Keratinocyte (primary cell): ENCODE results near the gene B3GNT8. TPM values are rescaled to one million over a fixed set of nuclear protein-coding genes. Genes with fewer than 3 reads are reported as not detected.
"Not testable (repeated sequence)": the region's sequence is repeated elsewhere in the genome, so short reads cannot be mapped to it uniquely, and the experiment has no call there.

Experiments used
- DNase-seq: peaks from one replicate; pipeline ENCODE4 v3.0.0-alpha.2; 2011; ENCODE audit warnings: low read depth, missing footprints, low spot score
- FAIRE-seq: peaks from 2 replicates; lab custom pipeline; 2011; peaks lifted over from hg19 to GRCh38; lab: Jason Lieb, UNC
- H2AFZ ChIP-seq: 2 replicates; pipeline ENCODE4 v1.6.0; 2012; ENCODE audit warnings: low read length, control low read depth, inconsistent platforms; ENCODE audit not compliant: control insufficient read depth
- H3K27ac ChIP-seq: 2 replicates; pipeline ENCODE4 v1.5.1; 2011; ENCODE audit warnings: low read length; ENCODE audit not compliant: control insufficient read depth, insufficient read depth
- H3K27me3 ChIP-seq: 3 replicates; pipeline ENCODE4 v1.6.0; 2011; ENCODE audit warnings: low read length; ENCODE audit not compliant: control insufficient read depth, insufficient read depth; ENCODE audit errors: extremely low read depth
- H3K36me3 ChIP-seq, 2 experiments: 2 replicates in 1 of 2; 3 replicates in 1 of 2; pipeline ENCODE4 v1.5.1; 2011; ENCODE audit warnings: low read length in 2 of 2, mild to moderate bottlenecking in 1 of 2; ENCODE audit not compliant: control insufficient read depth in 2 of 2, insufficient read depth in 2 of 2; ENCODE audit errors: extremely low read depth in 1 of 2
- H3K4me1 ChIP-seq: 3 replicates; pipeline ENCODE4 v1.5.1; 2011; ENCODE audit warnings: low read length; ENCODE audit not compliant: control insufficient read depth, insufficient read depth; ENCODE audit errors: extremely low read depth
- H3K4me2 ChIP-seq: 3 replicates; pipeline ENCODE4 v1.6.0; 2011; ENCODE audit warnings: low read depth, low read length; ENCODE audit not compliant: control insufficient read depth, insufficient read depth; ENCODE audit errors: extremely low read depth
- H3K4me3 ChIP-seq, 3 experiments: fragments of 200-600 bp in 1 of 3; sonication (generic) in 1 of 3; 2 replicates in 2 of 3; 3 replicates in 1 of 3; pipeline ENCODE4 v1.5.1; 2011 to 2016; ENCODE audit warnings: low read length in 3 of 3, mild to moderate bottlenecking in 3 of 3, control low read depth in 2 of 3, inconsistent platforms in 1 of 3, low read depth in 1 of 3, mixed read lengths in 1 of 3, mixed run types in 1 of 3, moderate library complexity in 1 of 3; ENCODE audit not compliant: control insufficient read depth in 2 of 3, insufficient read depth in 2 of 3; ENCODE audit errors: extremely low read depth in 1 of 3
- H3K79me2 ChIP-seq: 2 replicates; pipeline ENCODE4 v1.6.0; 2012; ENCODE audit warnings: low read length; ENCODE audit not compliant: control insufficient read depth, insufficient read depth
- H3K9ac ChIP-seq: 3 replicates; pipeline ENCODE4 v1.6.0; 2011; ENCODE audit warnings: low read length; ENCODE audit not compliant: control insufficient read depth, insufficient read depth; ENCODE audit errors: extremely low read depth
- H3K9me1 ChIP-seq: 3 replicates; pipeline ENCODE4 v1.6.0; 2011; ENCODE audit warnings: low read length; ENCODE audit not compliant: control insufficient read depth, insufficient read depth; ENCODE audit errors: extremely low read depth
- H3K9me3 ChIP-seq: 2 replicates; pipeline ENCODE4 v1.5.1; 2012; ENCODE audit warnings: low read depth, low read length; ENCODE audit not compliant: control insufficient read depth
- H4K20me1 ChIP-seq: 3 replicates; pipeline ENCODE4 v1.6.0; 2011; ENCODE audit warnings: low read length; ENCODE audit not compliant: control insufficient read depth, insufficient read depth; ENCODE audit errors: extremely low read depth
- CTCF ChIP-seq, 3 experiments: IDR thresholded peaks in 1 of 3; conservative IDR thresholded peaks in 1 of 3; optimal IDR thresholded peaks in 1 of 3; 2 replicates in 2 of 3; 3 replicates in 1 of 3; pipeline versions ENCODE3 to v1.5.1; 2011; ENCODE audit warnings: low read length in 3 of 3, mild to moderate bottlenecking in 3 of 3, moderate library complexity in 2 of 3, control low read depth in 1 of 3, inconsistent platforms in 1 of 3; ENCODE audit not compliant: insufficient read depth in 2 of 3; ENCODE audit errors: extremely low read depth in 1 of 3
- EZH2 ChIP-seq: IDR thresholded peaks from one replicate; pipeline ENCODE4 v1.6.1; 2012; ENCODE audit warnings: inconsistent platforms, mild to moderate bottlenecking, low read length, moderate library complexity
- dilution Hi-C: fragments of 300-500 bp; cut with MboI; formaldehyde crosslinking; loops from one replicate; pipeline ENCODE4 v1.7.0; 2020; ENCODE audit warnings: low sequenced_read_pairs; ENCODE audit not compliant: extremely low pct_ligation_motif_present
- polyA plus RNA-seq, 5 experiments: library from polyadenylated mRNA; depleted of rRNA in 3 of 5; stranded (reverse) in 3 of 5; stranded (forward) in 1 of 5; unstranded in 1 of 5; fragments of >200 nt; gene quantifications; 1 replicate in 1 of 5; 2 replicates in 3 of 5; 3 replicates in 1 of 5; pipeline versions ENCODE4 v1.2.1 to v1.2.3, GENCODE V29; 2011 to 2012; ENCODE audit warnings: missing spikeins in 2 of 5, low read depth in 1 of 5, low replicate concordance in 1 of 5

Gene B3GNT8
- polyA plus RNA-seq, 1 donor (not counting 4 experiments of a cell fraction or from before 2014, with no cell fraction given) = 0.97 TPM

- H3K4me1 ChIP-seq = peaks cover 18% of the 10 kb centered on the region
- no peaks in the 10 kb centered on the region for H3K79me2 ChIP-seq
These were observed 42.8 kb downstream of the B3GNT8 start for GRCh38 chr19:41384351-41384750.

GRCh38 chr19:41381536-41381935 is 45.6 kb downstream of the B3GNT8 start:
- H3K79me2 ChIP-seq, DNase-seq, H3K4me2 ChIP-seq, FAIRE-seq, H3K27me3 ChIP-seq, H4K20me1 ChIP-seq, H3K9me1 ChIP-seq, H3K4me3 ChIP-seq, H3K36me3 ChIP-seq, dilution Hi-C loops, H3K9me3 ChIP-seq, H3K27ac ChIP-seq, H3K9ac ChIP-seq, H2AFZ ChIP-seq: not testable (repeated sequence)
- H3K4me1 ChIP-seq = peaks cover 18% of the 10 kb centered on the region

More at GRCh38 chr19:41384351-41384750, 42.8 kb downstream of the B3GNT8 start:
- no peaks in the 10 kb centered on the region for H3K9me1 ChIP-seq
- H2AFZ ChIP-seq = no peak overlapping the region
- H3K27ac ChIP-seq = no peak overlapping the region
- H3K9ac ChIP-seq = no peak overlapping the region
- DNase-seq = no peak
- no peak overlapping the region for H3K4me3 ChIP-seq
- H3K27me3 ChIP-seq = no peaks in the 10 kb centered on the region
- no peak overlapping the region for H3K4me2 ChIP-seq
- H3K36me3 ChIP-seq = peaks cover 7 to 10% of the 10 kb centered on the region in 2 experiments
- no peak for FAIRE-seq
- TF ChIP-seq CTCF (optimal IDR thresholded peaks at IDR 0.05 in 1 of 3, IDR thresholded peaks at IDR 0.05 in 1 of 3, conservative IDR thresholded peaks at IDR 0.05 in 1 of 3; ENCODE audit: extremely low read depth in 1 of 3, insufficient read depth in 2 of 3, low read length in 3 of 3) (no peak), EZH2 (no peak)
- H4K20me1 ChIP-seq = no peaks in the 10 kb centered on the region
- H3K9me3 ChIP-seq = no peaks in the 10 kb centered on the region
- dilution Hi-C loops = no loop called here
